Measurements from ENCODE around the gene PCNX2. TPM values are rescaled to one million over a fixed set of nuclear protein-coding genes. Genes with fewer than 3 reads are reported as not detected.

The PCNX2 gene
- total and polyA plus RNA-seq, 2 of the 8 experiments (the other 6 are each of a cell fraction or from before 2014, with no cell fraction given), result 46.1 to 57.6 TPM

GRCh38 chr1:232983817-232984567 is 311.5 kb downstream of the PCNX2 start (continued):
- TF ChIP-seq CHD7 (IDR thresholded peaks at IDR 0.05; ENCODE audit: insufficient replicate concordance, low read length) (no peak), POLR2AphosphoS5 (IDR thresholded peaks at IDR 0.05; ENCODE audit: low read depth, low read length) (peak; percentile 13; the same call in 1 of the 2 replicates)
